Glutamatergic neuron (in vitro differentiated cells): ENCODE data around the gene CRAT. TPM values are rescaled to one million over a fixed set of nuclear protein-coding genes. Genes with fewer than 3 reads are reported as not detected.

Source experiments
- DNase-seq: peaks from one replicate; pipeline ENCODE4 v3.0.0; 2022
- H3K27ac Mint-ChIP-seq: one replicate; pipeline ENCODE4 v1.8.0; 2020; ENCODE audit warnings: mild to moderate bottlenecking, mixed read lengths, inconsistent platforms; ENCODE audit not compliant: unreplicated experiment
- H3K27me3 Mint-ChIP-seq: one replicate; pipeline ENCODE4 v1.8.0; 2020; ENCODE audit warnings: mild to moderate bottlenecking, moderate library complexity, mixed read lengths, inconsistent platforms; ENCODE audit not compliant: unreplicated experiment
- H3K36me3 Mint-ChIP-seq: one replicate; pipeline ENCODE4 v1.8.0; 2020; ENCODE audit warnings: mild to moderate bottlenecking, mixed read lengths, inconsistent platforms; ENCODE audit not compliant: unreplicated experiment
- H3K4me1 Mint-ChIP-seq: one replicate; pipeline ENCODE4 v1.8.0; 2020; ENCODE audit warnings: mild to moderate bottlenecking, low read depth, mixed read lengths, inconsistent platforms; ENCODE audit not compliant: unreplicated experiment
- H3K4me3 Mint-ChIP-seq: one replicate; pipeline ENCODE4 v1.8.0; 2020; ENCODE audit warnings: mild to moderate bottlenecking, mixed read lengths, inconsistent platforms; ENCODE audit not compliant: unreplicated experiment
- H3K9me3 Mint-ChIP-seq: one replicate; pipeline ENCODE4 v1.8.0; 2020; ENCODE audit warnings: mild to moderate bottlenecking, moderate library complexity, mixed read lengths, inconsistent platforms; ENCODE audit not compliant: unreplicated experiment
- total RNA-seq: library from RNA; stranded (reverse); fragmentation: NEBNext Ultra II Directional; extraction: Animal tissue kit (Norgen Biotek cat#: 25700); gene quantifications from one replicate; pipeline ENCODE4 v1.2.1, GENCODE V29; 2021; ENCODE audit not compliant: unreplicated experiment
- TF ChIP-seq, protein P1 (sequence below): fragments of 200-600 bp; sonication (generic); IDR thresholded peaks from one replicate; pipeline ENCODE4 v1.5.0; 2021; ENCODE audit not compliant: partially characterized antibody, unreplicated experiment

Gene CRAT
- total RNA-seq, 1 donor from 2014 or later, result 95.8 TPM

DNA sequence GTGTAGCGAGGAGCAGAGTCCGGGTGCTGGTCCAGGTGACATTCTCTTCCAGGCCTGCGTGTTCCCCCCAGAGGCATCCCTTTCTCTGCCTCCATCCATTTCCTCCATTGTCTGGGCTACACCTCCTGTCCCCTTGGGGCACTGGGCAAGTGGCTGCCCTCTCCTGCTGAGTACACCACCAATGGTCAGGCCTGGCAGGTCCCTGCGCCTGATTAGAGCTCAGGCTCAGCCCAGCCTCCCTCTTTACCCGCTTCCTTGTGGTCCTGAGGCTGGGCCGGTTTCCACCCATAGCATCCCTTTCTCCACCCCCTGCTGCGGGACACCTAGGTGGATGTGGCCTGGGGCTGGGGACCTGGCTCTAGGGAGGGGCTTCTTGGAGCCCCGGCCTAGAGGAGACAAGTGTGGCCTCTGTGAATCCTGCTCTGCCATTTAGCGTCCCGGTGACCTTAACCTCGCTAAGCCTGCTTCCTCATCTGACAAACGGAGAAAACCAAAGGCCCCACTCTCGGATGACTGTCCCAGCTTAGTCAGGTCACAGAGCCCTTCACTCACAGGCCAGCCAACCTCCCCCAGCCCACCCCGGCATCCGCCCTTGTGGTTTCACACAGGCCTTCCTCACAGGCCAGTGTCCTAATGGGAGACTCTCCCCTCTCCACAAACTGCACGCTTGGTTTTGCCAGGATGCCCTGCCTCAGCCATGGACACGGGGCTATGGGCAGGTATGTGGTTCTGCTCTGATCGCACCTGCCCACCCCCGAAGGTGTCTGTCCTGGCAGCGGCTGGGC, 16.8 kb downstream of the CRAT start:
- H3K4me1 Mint-ChIP-seq, result peaks cover 10% of the 10 kb centered on the region
- TF ChIP-seq, protein P1, sequence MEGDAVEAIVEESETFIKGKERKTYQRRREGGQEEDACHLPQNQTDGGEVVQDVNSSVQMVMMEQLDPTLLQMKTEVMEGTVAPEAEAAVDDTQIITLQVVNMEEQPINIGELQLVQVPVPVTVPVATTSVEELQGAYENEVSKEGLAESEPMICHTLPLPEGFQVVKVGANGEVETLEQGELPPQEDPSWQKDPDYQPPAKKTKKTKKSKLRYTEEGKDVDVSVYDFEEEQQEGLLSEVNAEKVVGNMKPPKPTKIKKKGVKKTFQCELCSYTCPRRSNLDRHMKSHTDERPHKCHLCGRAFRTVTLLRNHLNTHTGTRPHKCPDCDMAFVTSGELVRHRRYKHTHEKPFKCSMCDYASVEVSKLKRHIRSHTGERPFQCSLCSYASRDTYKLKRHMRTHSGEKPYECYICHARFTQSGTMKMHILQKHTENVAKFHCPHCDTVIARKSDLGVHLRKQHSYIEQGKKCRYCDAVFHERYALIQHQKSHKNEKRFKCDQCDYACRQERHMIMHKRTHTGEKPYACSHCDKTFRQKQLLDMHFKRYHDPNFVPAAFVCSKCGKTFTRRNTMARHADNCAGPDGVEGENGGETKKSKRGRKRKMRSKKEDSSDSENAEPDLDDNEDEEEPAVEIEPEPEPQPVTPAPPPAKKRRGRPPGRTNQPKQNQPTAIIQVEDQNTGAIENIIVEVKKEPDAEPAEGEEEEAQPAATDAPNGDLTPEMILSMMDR, result no peak
- DNase-seq, result no peak
- peaks cover 3% of the 10 kb centered on the region for H3K27me3 Mint-ChIP-seq
- no peak overlapping the region for H3K4me3 Mint-ChIP-seq
- H3K9me3 Mint-ChIP-seq, result peaks cover 5% of the 10 kb centered on the region
- no peaks in the 10 kb centered on the region for H3K36me3 Mint-ChIP-seq
- H3K27ac Mint-ChIP-seq, result peak overlapping the region; percentile 38

DNA sequence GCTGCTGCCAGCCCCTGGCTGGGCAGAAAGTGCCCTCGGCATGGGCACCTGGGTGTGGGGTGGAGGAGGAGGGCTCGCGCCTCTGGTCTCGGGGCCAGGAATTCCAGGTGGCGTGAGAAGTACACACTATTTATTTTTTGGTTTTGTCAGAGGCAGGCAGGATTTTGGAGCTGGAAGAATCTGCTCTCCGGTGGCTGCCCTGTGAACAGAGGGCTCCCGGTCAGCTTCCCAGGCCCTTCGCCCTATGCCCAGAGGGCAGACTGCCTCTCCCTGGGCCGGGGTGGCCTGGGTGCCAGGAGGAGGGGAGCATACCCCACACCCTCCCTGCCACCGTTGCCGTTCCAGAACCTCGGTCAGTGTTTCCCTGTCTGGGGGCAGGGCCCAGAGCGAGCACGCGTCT, 21.3 kb downstream of the CRAT start:
- H3K27me3 Mint-ChIP-seq, result peaks cover 4% of the 10 kb centered on the region
- TF ChIP-seq, protein P1, result no peak
- no peak overlapping the region for H3K4me3 Mint-ChIP-seq
- no peak for DNase-seq
- H3K9me3 Mint-ChIP-seq, result peaks cover 8% of the 10 kb centered on the region
- H3K4me1 Mint-ChIP-seq, result peaks cover 15% of the 10 kb centered on the region
- no peak overlapping the region for H3K27ac Mint-ChIP-seq
- no peaks in the 10 kb centered on the region for H3K36me3 Mint-ChIP-seq

DNA sequence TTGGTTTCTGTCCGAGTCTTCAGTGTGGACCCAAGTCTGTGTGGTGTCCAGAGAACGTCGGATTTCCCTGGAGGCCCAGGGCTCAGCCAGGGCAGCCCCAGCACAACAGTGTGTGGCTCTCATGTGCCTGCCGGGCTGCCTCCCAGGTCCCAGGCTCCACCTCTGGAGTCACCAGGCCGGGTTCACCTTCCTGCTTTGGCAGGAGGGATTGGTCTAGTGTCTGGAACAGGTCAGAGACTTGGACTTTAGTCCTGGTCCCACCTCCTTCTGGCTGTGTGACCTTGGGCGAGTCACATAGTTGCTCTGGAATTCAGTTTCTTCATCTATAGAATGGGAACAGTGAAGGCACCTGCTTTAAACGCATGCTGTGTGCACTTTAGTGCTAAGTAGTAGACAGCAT, 26.5 kb downstream of the CRAT start:
- H3K9me3 Mint-ChIP-seq, result peaks cover 4% of the 10 kb centered on the region
- TF ChIP-seq, protein P1, result no peak
- no peak for DNase-seq
- no peaks in the 10 kb centered on the region for H3K36me3 Mint-ChIP-seq
- no peak overlapping the region for H3K4me3 Mint-ChIP-seq
- H3K4me1 Mint-ChIP-seq, result peaks cover 11% of the 10 kb centered on the region
- peak overlapping the region; percentile 28 for H3K27ac Mint-ChIP-seq
- peaks cover 2% of the 10 kb centered on the region for H3K27me3 Mint-ChIP-seq

DNA sequence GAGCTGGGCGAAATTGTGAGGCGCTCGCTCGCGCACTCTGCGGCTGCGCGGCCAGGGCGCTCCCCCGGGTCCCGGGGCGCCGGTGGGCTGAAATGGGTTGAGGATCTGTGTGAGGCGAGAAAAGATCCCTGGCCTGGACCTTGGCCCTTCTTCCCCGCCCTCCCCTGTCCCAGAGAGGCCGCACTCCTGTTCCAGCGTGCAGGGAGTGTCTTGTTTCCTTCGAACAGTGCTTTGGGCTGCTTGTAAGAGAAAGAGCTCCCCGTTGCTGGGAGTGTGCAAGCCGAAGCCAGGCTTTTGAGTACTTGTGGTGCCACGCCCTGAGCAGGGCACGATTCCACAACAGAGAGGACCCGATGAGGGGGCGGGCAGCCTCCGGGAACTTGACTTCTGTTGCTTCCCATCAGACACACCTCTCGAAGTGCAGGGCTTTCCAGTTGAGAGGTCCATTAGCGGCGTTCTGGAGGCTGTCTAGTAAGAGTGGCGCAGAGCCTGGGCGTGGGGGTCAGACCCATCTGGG, 29.1 kb downstream of the CRAT start:
- peak overlapping the region; percentile 81 for H3K4me3 Mint-ChIP-seq
- H3K4me1 Mint-ChIP-seq, result peaks cover 5% of the 10 kb centered on the region
- TF ChIP-seq, protein P1, result no peak
- no peaks in the 10 kb centered on the region for H3K36me3 Mint-ChIP-seq
- H3K27me3 Mint-ChIP-seq, result no peaks in the 10 kb centered on the region
- peak; percentile 94 for DNase-seq
- H3K27ac Mint-ChIP-seq, result peak overlapping the region; percentile 5
- H3K9me3 Mint-ChIP-seq, result peaks cover 3% of the 10 kb centered on the region
